Stimulated activated effector memory CD8-positive, alpha-beta T cell treated with anti-CD3 and anti-CD28 coated beads, Interleukin-12 subunit alpha, Interleukin-12 subunit beta, amount 100 ng/mL, for 72 hours (primary cell): ENCODE data around the gene ELOVL4.

ENCODE experiments used
- ATAC-seq: fragments of 150-1000 bp; cut with Tn5 transposase; 2 replicates; pipeline ENCODE4 v1.10.0; 2021
- DNase-seq, 2 donors: peaks; one replicate each; pipeline ENCODE4 v3.0.0; 2021 to 2022; ENCODE audit warnings: low spot score in 2 of 2
- H3K27ac Mint-ChIP-seq: one replicate; pipeline ENCODE4 v1.8.0; 2022; ENCODE audit warnings: mild to moderate bottlenecking, mixed read lengths
- H3K36me3 Mint-ChIP-seq: one replicate; pipeline ENCODE4 v1.8.0; 2022; ENCODE audit warnings: mild to moderate bottlenecking, mixed read lengths
- H3K4me1 Mint-ChIP-seq: one replicate; pipeline ENCODE4 v1.8.0; 2022; ENCODE audit warnings: mixed read lengths
- H3K4me3 Mint-ChIP-seq: one replicate; pipeline ENCODE4 v1.8.0; 2022; ENCODE audit warnings: mild to moderate bottlenecking, mixed read lengths
- H3K9me3 Mint-ChIP-seq: one replicate; pipeline ENCODE4 v1.8.0; 2022; ENCODE audit warnings: mixed read lengths

Gene ELOVL4

DNA sequence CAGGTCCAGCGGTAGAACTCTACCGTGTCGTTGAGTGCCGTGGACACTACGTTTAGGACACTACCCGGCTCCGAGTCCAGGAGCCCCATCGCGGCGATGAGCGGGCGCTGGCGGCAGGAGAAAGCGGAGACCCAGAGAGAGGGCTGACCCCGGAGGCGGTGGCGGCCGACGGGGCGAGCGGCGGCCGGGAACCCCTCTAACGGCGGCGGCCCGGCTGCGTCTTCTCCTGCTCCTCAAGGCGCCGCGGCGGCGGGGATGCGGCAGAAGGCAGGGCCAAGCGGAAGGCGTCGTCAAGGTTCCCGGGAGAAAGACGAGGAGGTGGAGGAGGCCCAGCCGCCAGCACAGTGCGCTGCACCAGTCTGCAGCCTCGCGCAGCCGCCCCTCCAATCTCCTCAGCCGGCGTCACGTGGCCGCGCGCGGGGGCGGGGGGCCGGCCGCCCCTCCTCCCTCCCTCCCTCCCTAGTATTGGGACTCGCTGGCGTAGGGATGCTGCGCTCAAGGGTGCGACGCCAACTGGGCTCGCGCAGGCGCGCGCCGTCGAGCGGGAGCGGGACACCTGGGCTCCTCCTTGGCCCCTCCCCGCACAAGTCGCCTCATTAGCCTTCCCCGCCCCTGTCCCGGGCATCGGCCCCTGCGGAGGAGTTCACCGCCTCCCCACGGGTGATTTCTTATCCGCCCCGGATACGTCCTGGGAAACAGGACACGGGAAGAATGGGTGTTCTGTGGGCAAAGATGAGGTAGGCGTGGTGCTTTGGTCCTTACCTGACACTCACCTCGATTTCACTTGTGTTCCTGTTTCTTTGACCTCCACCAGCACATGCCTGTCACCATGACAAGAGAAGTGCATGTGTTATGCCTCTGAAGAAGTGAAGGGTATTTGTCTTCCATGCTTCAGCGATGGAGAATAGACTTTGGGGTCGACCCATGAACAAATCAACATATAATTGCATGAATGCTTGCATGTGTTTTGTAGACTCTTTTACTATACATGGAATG is at the start of gene ELOVL4:
Gene ELOVL4 (minus strand): TSS at position 363 of the 996 bp plus-strand sequence. CDS start 274 bp downstream, at position 89.
- ATAC-seq (peak; percentile 89), DNase-seq (peak; percentile 41 to 78)
- Mint-ChIP-seq H3K4me3 (peak within 1 kb of the TSS; percentile 92), H3K36me3 (peaks cover 5% of the 10 kb centered on the region), H3K9me3 (no peaks in the 10 kb centered on the region), H3K4me1 (peaks cover 46% of the 10 kb centered on the region), H3K27ac (peak within 1 kb of the TSS; percentile 77)

DNA sequence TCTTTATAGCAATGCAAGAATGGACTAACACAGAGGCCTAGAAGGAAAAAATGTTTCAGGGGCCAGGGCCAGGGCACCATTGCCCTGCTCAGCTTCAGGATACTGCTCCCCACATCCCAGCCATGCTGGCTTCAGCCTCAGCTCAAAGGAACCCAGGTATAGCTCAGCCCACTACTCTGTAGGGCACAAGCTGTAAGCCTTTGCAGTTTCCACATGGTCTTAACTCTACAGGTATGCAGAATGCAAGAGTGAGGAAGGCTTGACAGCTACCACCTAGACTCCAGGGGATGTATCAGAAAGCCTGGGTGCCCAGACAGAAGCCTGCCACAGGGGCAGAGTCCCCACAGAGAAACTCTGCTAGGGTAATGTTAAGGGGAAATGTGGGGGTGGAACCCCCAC is 46.6 kb upstream of the ELOVL4 start:
- ATAC-seq = peak; percentile 37
- no peak for DNase-seq
- H3K27ac Mint-ChIP-seq = no peak overlapping the region
- no peaks in the 10 kb centered on the region for H3K9me3 Mint-ChIP-seq
- no peaks in the 10 kb centered on the region for H3K36me3 Mint-ChIP-seq
- H3K4me1 Mint-ChIP-seq = no peaks in the 10 kb centered on the region
- no peak overlapping the region for H3K4me3 Mint-ChIP-seq

DNA sequence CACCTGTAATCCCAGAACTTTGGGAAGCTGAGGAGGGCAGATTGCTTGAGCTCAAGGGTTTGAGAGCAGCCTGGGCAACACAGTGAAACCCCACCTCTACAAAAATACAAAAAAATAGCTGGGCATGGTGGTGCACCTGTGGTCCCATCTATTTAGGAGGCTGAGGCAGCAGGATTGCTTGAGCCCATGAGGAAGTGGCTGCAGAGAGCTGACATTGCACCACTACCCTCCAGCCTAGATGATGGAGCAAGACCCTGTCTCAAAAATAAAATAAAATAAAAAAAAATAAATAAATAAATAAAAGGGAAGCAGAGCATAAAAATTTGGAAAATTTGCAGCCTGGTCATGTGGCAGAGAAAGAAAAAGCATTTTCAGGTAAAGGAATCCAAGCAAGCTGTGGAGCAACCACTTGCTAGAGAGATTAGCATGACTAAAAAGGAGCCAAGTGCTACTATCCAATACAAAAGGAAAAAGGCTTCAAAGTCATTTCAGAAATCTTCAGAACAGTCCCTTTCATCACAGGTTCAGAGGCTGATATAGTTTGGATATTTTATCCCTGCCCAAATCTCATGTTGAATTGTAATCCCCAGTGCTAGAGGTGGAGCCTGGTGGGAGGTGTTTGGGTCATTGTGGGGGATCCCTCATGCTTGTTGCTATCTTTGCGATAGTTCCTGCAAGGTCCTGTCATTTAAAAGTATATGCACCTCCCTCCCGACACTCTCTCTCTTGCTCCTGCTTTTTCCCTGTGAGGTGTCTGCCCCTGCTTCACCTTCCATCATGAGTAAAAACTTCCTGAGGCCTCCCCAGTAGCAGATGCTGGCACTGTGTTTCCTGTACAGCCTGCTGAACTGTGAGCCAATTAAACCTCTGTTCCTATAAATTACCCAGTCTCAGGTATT is 45.9 kb upstream of the ELOVL4 start:
- Mint-ChIP-seq H3K4me1 (no peaks in the 10 kb centered on the region), H3K36me3 (no peaks in the 10 kb centered on the region), H3K9me3 (no peaks in the 10 kb centered on the region), H3K27ac (no peak overlapping the region), H3K4me3 (no peak overlapping the region)
- no peak for ATAC-seq
- no peak for DNase-seq

DNA sequence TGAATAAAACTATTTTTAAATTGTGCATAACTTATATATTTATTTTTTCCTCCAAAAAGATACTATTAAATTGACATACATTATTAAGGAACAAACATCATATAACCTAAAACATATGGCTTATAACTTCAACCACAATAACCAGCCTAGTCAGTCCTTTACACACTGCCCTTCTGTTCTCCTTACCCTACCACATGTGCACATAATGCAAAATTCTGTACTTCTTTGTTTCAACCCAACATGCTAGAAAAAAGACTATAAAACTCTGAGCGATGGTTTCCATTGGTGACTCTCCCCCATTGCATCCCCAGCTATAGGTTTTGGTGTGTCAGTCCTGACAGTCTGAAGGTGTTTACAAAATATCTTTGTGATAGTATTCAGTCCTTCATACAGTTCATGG is 42.3 kb upstream of the ELOVL4 start:
- Mint-ChIP-seq H3K36me3 (no peaks in the 10 kb centered on the region), H3K27ac (no peak overlapping the region), H3K9me3 (no peaks in the 10 kb centered on the region), H3K4me1 (no peaks in the 10 kb centered on the region), H3K4me3 (no peak overlapping the region)
- no peak for DNase-seq
- no peak for ATAC-seq

DNA sequence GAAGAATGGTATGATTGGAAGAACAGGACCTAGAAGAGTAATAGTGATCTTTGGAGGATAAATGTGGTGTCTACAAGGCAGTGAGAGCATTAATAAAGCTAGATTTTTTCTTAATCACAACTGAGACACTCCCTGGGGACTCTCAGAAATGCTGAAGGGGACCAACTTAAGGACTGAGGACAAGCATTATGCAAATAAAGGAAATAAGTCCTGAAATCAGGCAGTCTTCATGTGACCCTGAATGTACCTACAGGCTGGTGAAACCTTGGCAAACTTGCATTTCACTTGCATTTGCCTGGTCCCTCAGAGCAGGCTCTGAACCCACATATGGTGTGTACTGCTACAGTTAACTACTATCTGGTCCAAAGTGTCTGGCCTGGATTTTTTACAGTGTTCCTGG is 37.8 kb upstream of the ELOVL4 start:
- DNase-seq = no peak
- no peak overlapping the region for H3K4me3 Mint-ChIP-seq
- H3K27ac Mint-ChIP-seq = no peak overlapping the region
- H3K4me1 Mint-ChIP-seq = peaks cover 6% of the 10 kb centered on the region
- H3K9me3 Mint-ChIP-seq = no peaks in the 10 kb centered on the region
- H3K36me3 Mint-ChIP-seq = no peaks in the 10 kb centered on the region
- ATAC-seq = no peak

DNA sequence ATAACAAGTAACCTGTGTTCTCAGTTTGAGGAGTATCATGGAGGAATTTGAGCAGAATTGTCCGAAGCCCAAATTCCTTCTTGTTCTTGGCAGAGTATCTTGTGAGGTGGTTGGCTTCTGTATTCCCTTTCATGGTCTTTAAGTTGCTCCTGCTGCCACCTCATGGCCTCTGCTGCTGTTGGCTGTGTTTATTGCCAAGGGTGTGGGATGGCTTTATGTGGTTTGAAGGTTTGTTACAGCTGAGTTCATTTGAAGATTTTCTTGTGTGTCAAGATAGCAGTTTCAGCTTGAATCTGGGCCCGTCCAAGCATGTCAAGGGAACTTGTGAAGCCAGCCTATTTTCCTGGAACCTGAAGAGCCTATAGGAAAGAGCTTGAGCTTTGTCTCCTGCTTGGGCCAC is 36.9 kb upstream of the ELOVL4 start:
- peak; percentile 82 for ATAC-seq
- peak overlapping the region; percentile 1 for H3K27ac Mint-ChIP-seq
- H3K9me3 Mint-ChIP-seq = no peaks in the 10 kb centered on the region
- H3K4me3 Mint-ChIP-seq = no peak overlapping the region
- DNase-seq = no peak
- no peaks in the 10 kb centered on the region for H3K36me3 Mint-ChIP-seq
- H3K4me1 Mint-ChIP-seq = peaks cover 6% of the 10 kb centered on the region

DNA sequence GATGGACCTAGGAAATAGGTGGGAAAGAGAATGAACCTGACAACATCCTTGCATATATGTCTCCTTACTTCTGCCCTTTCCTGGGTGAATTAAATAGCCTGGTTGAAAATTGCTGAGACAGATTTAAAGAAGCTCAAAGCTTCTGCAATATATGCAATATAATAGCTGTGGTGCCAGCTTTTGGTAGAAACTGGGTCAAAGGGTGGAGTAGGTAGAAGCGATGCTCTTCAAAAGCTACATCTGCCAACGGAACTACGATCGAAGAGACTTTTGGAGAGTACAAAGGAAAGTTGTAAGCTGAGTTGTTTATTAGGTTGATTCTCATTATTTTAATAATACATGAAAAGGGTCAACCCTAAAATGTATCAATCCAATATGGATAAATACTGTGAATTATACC is 34.3 kb upstream of the ELOVL4 start:
- Mint-ChIP-seq H3K27ac (peak overlapping the region; percentile 40), H3K36me3 (no peaks in the 10 kb centered on the region), H3K4me3 (no peak overlapping the region), H3K4me1 (peaks cover 6% of the 10 kb centered on the region), H3K9me3 (no peaks in the 10 kb centered on the region)
- no peak for DNase-seq
- ATAC-seq = no peak

DNA sequence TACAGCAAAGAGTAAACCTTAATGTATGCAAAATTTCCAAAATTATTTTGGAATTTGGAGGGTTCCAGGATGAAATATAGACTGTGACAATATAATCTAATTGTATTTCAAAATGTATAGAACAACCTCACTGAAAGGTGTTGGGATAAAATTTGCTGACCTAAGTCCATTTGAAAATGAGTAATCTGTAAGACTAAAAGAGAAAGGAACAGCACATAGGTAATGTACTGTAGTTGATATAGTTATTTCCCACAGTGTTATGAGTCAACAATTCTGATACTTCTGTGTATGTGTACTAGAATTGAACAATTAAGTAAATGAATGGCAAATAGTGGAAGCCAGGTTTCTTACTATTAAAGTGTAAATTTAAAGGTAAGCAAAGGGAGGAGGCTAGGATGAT is 23.8 kb upstream of the ELOVL4 start:
- H3K36me3 Mint-ChIP-seq = no peaks in the 10 kb centered on the region
- peak; percentile 61 for ATAC-seq
- H3K9me3 Mint-ChIP-seq = peaks cover 6% of the 10 kb centered on the region
- H3K4me3 Mint-ChIP-seq = no peak overlapping the region
- no peak overlapping the region for H3K27ac Mint-ChIP-seq
- DNase-seq = no peak
- H3K4me1 Mint-ChIP-seq = peaks cover 2% of the 10 kb centered on the region

DNA sequence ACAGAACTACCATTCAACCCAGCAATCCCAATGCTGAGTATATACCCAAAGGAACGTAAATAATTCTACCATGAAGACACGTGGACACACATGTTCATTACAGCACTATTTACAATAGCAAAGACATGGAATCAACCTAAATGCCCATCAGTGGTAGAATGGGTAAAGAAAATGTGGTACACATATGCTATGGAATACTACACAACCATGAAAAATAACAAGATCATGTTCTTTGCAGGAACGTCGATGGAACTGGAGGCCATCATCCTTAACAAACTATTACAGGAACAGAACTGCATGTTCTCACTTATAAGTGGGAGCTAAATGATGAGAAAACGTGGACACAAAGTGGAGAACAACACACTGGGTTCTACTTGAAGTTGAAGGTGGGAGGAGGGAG is 22.4 kb upstream of the ELOVL4 start:
- Mint-ChIP-seq H3K36me3 (no peaks in the 10 kb centered on the region), H3K27ac (no peak overlapping the region), H3K9me3 (peaks cover 6% of the 10 kb centered on the region), H3K4me3 (no peak overlapping the region), H3K4me1 (peaks cover 8% of the 10 kb centered on the region)
- ATAC-seq (no peak), DNase-seq (no peak)

DNA sequence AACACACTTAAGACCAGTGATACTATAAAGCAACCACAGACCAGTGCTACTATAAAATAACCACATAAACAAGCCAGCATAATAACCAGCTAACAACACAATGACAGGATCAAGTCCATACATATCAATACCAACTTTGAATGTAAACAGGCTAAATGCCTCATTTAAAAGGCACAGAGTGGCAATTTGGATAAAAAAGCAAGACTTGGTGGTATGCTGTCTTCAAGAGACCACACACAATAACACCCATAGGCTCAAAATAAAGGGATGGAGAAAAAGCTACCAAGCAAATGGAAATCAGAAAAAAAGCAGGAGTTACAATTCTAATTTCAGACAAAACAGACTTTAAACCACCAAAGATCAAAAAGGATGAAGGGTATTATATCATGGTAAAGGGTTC is 19.8 kb upstream of the ELOVL4 start:
- no peak overlapping the region for H3K4me3 Mint-ChIP-seq
- peaks cover 6% of the 10 kb centered on the region for H3K9me3 Mint-ChIP-seq
- no peak overlapping the region for H3K27ac Mint-ChIP-seq

DNA sequence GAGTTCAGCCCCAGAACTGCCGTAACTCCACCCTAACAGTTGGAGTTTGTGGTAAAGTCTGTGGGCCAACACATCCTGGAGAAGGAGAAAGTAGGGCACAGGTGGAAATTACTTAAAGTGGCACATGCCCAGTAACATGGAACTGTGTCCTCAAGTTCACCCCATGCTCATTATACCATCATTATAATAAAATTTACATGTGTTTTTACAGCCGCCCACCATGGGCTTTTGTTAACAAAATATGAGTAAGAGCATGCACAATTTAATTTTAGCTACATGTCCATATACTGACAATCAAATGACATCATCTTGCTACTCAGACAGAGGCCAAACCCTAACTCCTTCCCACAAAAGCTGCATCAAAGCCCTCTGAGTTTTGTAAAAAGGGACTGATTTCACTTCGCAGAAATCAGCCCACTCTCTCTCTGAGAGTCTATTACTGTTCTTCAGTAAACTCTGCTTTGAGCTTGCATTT is 17.3 kb upstream of the ELOVL4 start:
- Mint-ChIP-seq H3K27ac (no peak overlapping the region), H3K36me3 (no peaks in the 10 kb centered on the region), H3K4me1 (peaks cover 14% of the 10 kb centered on the region), H3K9me3 (peaks cover 6% of the 10 kb centered on the region), H3K4me3 (no peak overlapping the region)
- DNase-seq (no peak), ATAC-seq (peak; percentile 95)

More for the DNA sequence above, 19.8 kb upstream of the ELOVL4 start:
- Mint-ChIP-seq H3K36me3 (no peaks in the 10 kb centered on the region), H3K4me1 (peaks cover 14% of the 10 kb centered on the region)
- ATAC-seq (no peak), DNase-seq (no peak)

DNA sequence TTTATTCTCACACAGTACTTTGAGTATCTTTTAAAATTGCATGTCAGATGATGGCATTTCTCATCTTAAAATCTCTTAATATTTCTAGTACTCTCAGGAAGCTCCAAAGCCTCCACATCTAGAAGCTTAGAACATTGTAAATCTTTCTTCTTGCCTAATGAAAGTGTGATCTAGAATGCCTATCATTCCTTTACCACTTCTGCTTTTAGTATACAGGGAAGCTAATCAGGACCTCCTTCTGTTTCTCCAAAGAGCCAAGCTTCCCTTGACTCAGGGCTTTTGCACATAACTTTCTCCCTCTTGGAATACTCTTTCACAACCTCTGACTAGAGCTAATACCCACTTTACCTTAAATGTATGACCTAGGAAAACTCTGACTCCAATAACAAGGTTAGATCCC is 7.5 kb upstream of the ELOVL4 start:
- no peaks in the 10 kb centered on the region for H3K9me3 Mint-ChIP-seq
- DNase-seq (no peak), ATAC-seq (no peak)
- no peaks in the 10 kb centered on the region for H3K36me3 Mint-ChIP-seq
- peaks cover under 1% of the 10 kb centered on the region for H3K4me1 Mint-ChIP-seq
- H3K27ac Mint-ChIP-seq = no peak overlapping the region
- H3K4me3 Mint-ChIP-seq = no peak overlapping the region

DNA sequence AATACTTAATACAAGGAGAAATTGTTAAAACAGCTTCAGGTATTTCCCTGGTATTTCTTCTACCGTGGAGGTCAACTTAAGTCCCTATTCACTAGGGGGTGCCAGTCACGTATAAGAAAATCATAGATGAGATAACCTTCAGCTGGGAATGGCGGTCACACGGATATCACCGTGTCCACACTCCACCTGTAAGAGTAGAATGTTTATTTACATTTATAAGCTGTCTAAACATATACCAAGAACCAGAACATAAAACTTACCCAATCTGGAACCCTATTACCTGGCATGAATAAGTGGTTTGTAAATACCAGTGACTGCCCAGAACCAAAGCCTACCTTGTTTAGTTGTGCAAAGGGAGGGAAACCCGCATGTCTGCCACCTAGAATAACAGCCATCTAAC is 1.9 kb upstream of the ELOVL4 start:
- no peaks in the 10 kb centered on the region for H3K9me3 Mint-ChIP-seq
- no peak overlapping the region for H3K4me3 Mint-ChIP-seq
- ATAC-seq (peak; percentile 43), DNase-seq (peak; percentile 49 to 78)
- H3K36me3 Mint-ChIP-seq = peaks cover 5% of the 10 kb centered on the region
- no peak overlapping the region for H3K27ac Mint-ChIP-seq
- peaks cover 31% of the 10 kb centered on the region for H3K4me1 Mint-ChIP-seq

DNA sequence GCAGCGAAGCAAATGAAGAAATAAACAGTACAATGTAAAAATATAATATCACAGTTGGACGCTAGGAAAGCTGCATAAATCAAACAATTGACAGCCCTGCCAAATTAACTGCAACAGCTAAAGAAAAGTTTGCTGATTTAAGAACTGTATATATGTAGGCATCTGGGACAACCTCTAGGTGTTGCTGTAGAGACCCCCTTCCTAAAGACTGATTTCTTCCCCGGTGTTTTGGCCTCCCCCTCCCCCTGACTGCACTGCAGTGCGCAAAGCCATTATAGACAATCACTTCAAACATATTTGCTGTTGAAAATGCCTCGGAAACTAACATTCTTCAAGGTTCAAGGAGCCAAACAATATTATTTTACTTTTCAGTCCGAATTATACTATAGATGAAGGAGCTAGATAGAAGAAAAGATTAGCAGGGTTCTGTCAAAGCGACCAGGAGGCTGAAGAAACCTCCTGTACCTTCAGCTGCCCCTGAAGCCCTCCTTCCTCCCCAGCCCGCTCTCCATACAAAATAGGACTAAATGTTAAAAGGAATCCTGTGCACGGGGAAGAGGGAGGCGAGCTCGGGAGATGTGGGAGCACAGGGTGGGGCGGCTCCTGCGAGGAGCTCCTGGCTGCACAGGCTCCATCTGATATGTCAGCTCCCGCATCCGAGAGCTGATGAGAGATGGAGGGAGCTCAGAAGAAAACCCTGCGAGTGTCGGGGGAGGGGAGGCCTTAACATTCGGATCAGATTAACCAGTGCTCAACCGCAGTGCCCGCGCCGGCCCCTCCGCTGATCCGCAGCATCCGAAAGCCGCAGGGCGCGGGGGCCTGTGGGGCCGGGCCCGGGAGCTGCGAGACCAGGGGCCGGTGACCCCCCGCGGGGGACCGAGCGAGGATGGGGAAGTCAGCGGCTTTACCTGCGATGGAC is 822 bp downstream of the ELOVL4 start:
- DNase-seq (peak in 1 of 2 donors; percentile 62), ATAC-seq (peak; percentile 46)
- peaks cover 53% of the 10 kb centered on the region for H3K4me1 Mint-ChIP-seq
- no peaks in the 10 kb centered on the region for H3K9me3 Mint-ChIP-seq
- peak overlapping the region; percentile 77 for H3K27ac Mint-ChIP-seq
- H3K4me3 Mint-ChIP-seq = peak overlapping the region; percentile 92
- peaks cover 5% of the 10 kb centered on the region for H3K36me3 Mint-ChIP-seq
